ENCODE results near the gene PHTF2. TPM values are rescaled to one million over a fixed set of nuclear protein-coding genes. Genes with fewer than 3 reads are reported as not detected.

The PHTF2 gene
- total and polyA plus RNA-seq, 2 of the 4 experiments (the other 2 are of a cell fraction) = 28.3 to 69.9 TPM

- intact Hi-C loops (cut with micrococcal nuclease) (no loop called here), dilution Hi-C loops (cut with HindIII; ENCODE audit: low sequenced_read_pairs, unreplicated experiment) (no loop called here), in situ Hi-C loops (cut with MboI; ENCODE audit: low sequenced_read_pairs) (no loop called here)
- no peak overlapping the region for H4K8ac ChIP-seq (ENCODE audit: low read depth in 2 of 2, low read length in 2 of 2)
- H3K4ac ChIP-seq (ENCODE audit: low read depth, low read length) = no peak overlapping the region
- no peak overlapping the region for H2AK5ac ChIP-seq (ENCODE audit: low read depth, low read length)
- no peak overlapping the region for H3K4me2 ChIP-seq (ENCODE audit: low read depth, low read length)
- H3K9me3 ChIP-seq (ENCODE audit: control insufficient read depth, insufficient read depth, low read length) = no peaks in the 10 kb centered on the region
- H3K18ac ChIP-seq (ENCODE audit: low read depth, low read length) = no peak overlapping the region
- H2BK5ac ChIP-seq (ENCODE audit: low read depth, low read length, poor library complexity, severe bottlenecking) = no peak overlapping the region
- H3K36me3 ChIP-seq (ENCODE audit: control insufficient read depth, insufficient read depth, low read length) = no peaks in the 10 kb centered on the region
- 60% methylated on average over 1 of the region's 2 CpGs; no CpG with 5 or more reads in 1 of the 2 experiments for WGBS, 2 experiments (ENCODE audit: extremely low coverage in 2 of 2, insufficient read length in 1 of 2)
- CTCF ChIA-PET = no interaction called here
- H3K4me1 ChIP-seq (ENCODE audit: control insufficient read depth, insufficient read depth, low read length) = no peaks in the 10 kb centered on the region
- no peak overlapping the region for H2AK9ac ChIP-seq (replicated peaks; ENCODE audit: low read depth, low read length, poor library complexity)
- POLR2A ChIA-PET (ENCODE audit: unreplicated experiment) = no interaction called here
- no peaks in the 10 kb centered on the region for H3K9me1 ChIP-seq (ENCODE audit: insufficient read depth, low read length)
- H4K91ac ChIP-seq (ENCODE audit: insufficient read depth, low read depth, low read length) = no peak overlapping the region
- no peak overlapping the region for H3K56ac ChIP-seq (ENCODE audit: extremely low read depth, insufficient read depth, low read length)
- no peak overlapping the region for H2BK120ac ChIP-seq (ENCODE audit: low read depth, low read length)
- H3K79me1 ChIP-seq (ENCODE audit: low read depth in 1 of 2, low read length in 2 of 2) = no peaks in the 10 kb centered on the region
- no peak overlapping the region for H3K4me3 ChIP-seq (ENCODE audit: insufficient read depth, low read depth, low read length)
- H4K5ac ChIP-seq (ENCODE audit: low read depth, low read length) = no peak overlapping the region
- no peaks in the 10 kb centered on the region for H3K27me3 ChIP-seq (ENCODE audit: control insufficient read depth, insufficient read depth, low read length)
- ATAC-seq (ENCODE audit: low read depth) (no peak), DNase-seq (no peak)
- no peak for TF ChIP-seq FOS (IDR thresholded peaks at IDR 0.05; ENCODE audit: low read depth, low read length)
- no peak for TF ChIP-seq BHLHE40 (IDR thresholded peaks at IDR 0.05; ENCODE audit: low read depth, low read length)
- TF ChIP-seq, protein P1, sequence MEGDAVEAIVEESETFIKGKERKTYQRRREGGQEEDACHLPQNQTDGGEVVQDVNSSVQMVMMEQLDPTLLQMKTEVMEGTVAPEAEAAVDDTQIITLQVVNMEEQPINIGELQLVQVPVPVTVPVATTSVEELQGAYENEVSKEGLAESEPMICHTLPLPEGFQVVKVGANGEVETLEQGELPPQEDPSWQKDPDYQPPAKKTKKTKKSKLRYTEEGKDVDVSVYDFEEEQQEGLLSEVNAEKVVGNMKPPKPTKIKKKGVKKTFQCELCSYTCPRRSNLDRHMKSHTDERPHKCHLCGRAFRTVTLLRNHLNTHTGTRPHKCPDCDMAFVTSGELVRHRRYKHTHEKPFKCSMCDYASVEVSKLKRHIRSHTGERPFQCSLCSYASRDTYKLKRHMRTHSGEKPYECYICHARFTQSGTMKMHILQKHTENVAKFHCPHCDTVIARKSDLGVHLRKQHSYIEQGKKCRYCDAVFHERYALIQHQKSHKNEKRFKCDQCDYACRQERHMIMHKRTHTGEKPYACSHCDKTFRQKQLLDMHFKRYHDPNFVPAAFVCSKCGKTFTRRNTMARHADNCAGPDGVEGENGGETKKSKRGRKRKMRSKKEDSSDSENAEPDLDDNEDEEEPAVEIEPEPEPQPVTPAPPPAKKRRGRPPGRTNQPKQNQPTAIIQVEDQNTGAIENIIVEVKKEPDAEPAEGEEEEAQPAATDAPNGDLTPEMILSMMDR (conservative IDR thresholded peaks at IDR 0.05; ENCODE audit: low read depth, low read length) = no peak
- no peak for TF ChIP-seq SMC3 (IDR thresholded peaks at IDR 0.05; ENCODE audit: low read depth, low read length)
- TF ChIP-seq CHD1 (IDR thresholded peaks at IDR 0.05; ENCODE audit: low read depth, low read length) = no peak
- TF ChIP-seq, protein P2, sequence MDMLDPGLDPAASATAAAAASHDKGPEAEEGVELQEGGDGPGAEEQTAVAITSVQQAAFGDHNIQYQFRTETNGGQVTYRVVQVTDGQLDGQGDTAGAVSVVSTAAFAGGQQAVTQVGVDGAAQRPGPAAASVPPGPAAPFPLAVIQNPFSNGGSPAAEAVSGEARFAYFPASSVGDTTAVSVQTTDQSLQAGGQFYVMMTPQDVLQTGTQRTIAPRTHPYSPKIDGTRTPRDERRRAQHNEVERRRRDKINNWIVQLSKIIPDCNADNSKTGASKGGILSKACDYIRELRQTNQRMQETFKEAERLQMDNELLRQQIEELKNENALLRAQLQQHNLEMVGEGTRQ (IDR thresholded peaks at IDR 0.05; ENCODE audit: low read depth, low read length) = no peak
- H2BK15ac ChIP-seq (ENCODE audit: low read depth, low read length) = no peak overlapping the region
- H3K23ac ChIP-seq (ENCODE audit: low read depth, low read length) = no peak overlapping the region
- H3K14ac ChIP-seq (replicated peaks; ENCODE audit: low read depth, low read length) = no peak overlapping the region
- H2BK20ac ChIP-seq (ENCODE audit: low read depth, low read length) = no peak overlapping the region
- H4K20me1 ChIP-seq (ENCODE audit: insufficient read depth, low read length) = no peaks in the 10 kb centered on the region
- H2AFZ ChIP-seq (replicated peaks; ENCODE audit: low read length, poor library complexity) = no peak overlapping the region
- no peak overlapping the region for H3K9ac ChIP-seq (ENCODE audit: low read depth, low read length)
- no peak overlapping the region for H3K27ac ChIP-seq (ENCODE audit: insufficient read depth, low read length)
- no TSS peak for BruUV-seq (replicated peaks)
These were observed 161.8 kb downstream of the PHTF2 start for GRCh38 chr7:77960336-77960735.

Measured in IMR-90 (cell line).